ENCODE results near the gene TPO.
"Not testable (repeated sequence)": the region's sequence is repeated elsewhere in the genome, so short reads cannot be mapped to it uniquely, and the experiment has no call there.

Gene TPO

GRCh38 chr2:1487758-1488157, 74.5 kb downstream of the TPO start:
- no peak for TF ChIP-seq CTCF (IDR thresholded peaks at IDR 0.05; ENCODE audit: insufficient read depth, low read depth, low read length, missing control alignments)
- DNase-seq (ENCODE audit: low read depth), result no peak
- no peak overlapping the region for H3K4me3 ChIP-seq (ENCODE audit: low read depth, low read length)

GRCh38 chr2:1488181-1488671, 75.0 kb downstream of the TPO start:
- TF ChIP-seq CTCF (IDR thresholded peaks at IDR 0.05; ENCODE audit: insufficient read depth, low read depth, low read length, missing control alignments), result no peak
- H3K4me3 ChIP-seq (ENCODE audit: low read depth, low read length), result no peak overlapping the region
- no peak for DNase-seq (ENCODE audit: low read depth)

GRCh38 chr2:1488851-1489250, 75.6 kb downstream of the TPO start:
- H3K4me3 ChIP-seq (ENCODE audit: low read depth, low read length), result no peak overlapping the region
- TF ChIP-seq CTCF (IDR thresholded peaks at IDR 0.05; ENCODE audit: insufficient read depth, low read depth, low read length, missing control alignments), result no peak
- DNase-seq (ENCODE audit: low read depth), result no peak

GRCh38 chr2:1489486-1489885, 76.2 kb downstream of the TPO start:
- no peak for TF ChIP-seq CTCF (IDR thresholded peaks at IDR 0.05; ENCODE audit: insufficient read depth, low read depth, low read length, missing control alignments)
- no peak overlapping the region for H3K4me3 ChIP-seq (ENCODE audit: low read depth, low read length)
- no peak for DNase-seq (ENCODE audit: low read depth)

GRCh38 chr2:1490381-1490780, 77.1 kb downstream of the TPO start:
- DNase-seq (ENCODE audit: low read depth); H3K4me3 ChIP-seq (ENCODE audit: low read depth, low read length): not testable (repeated sequence)

- TF ChIP-seq CTCF (IDR thresholded peaks at IDR 0.05; ENCODE audit: insufficient read depth, low read depth, low read length, missing control alignments), result no peak
- no peak for DNase-seq (ENCODE audit: low read depth)
Measured at GRCh38 chr2:1491751-1492150, 78.5 kb downstream of the TPO start.

GRCh38 chr2:1492231-1492630, 79.0 kb downstream of the TPO start:
- DNase-seq (ENCODE audit: low read depth), result not testable (repeated sequence)

More at GRCh38 chr2:1491751-1492150, 78.5 kb downstream of the TPO start:
- no peak overlapping the region for H3K4me3 ChIP-seq (ENCODE audit: low read depth, low read length)

GRCh38 chr2:1492711-1493430, 79.6 kb downstream of the TPO start:
- no peak overlapping the region for H3K4me3 ChIP-seq (ENCODE audit: low read depth, low read length)
- no peak for DNase-seq (ENCODE audit: low read depth)
- no peak for TF ChIP-seq CTCF (IDR thresholded peaks at IDR 0.05; ENCODE audit: insufficient read depth, low read depth, low read length, missing control alignments)

More at GRCh38 chr2:1492231-1492630, 79.0 kb downstream of the TPO start:
- H3K4me3 ChIP-seq (ENCODE audit: low read depth, low read length), result not testable (repeated sequence)
